ENCODE data around the gene KLHL7. TPM values are rescaled to one million over a fixed set of nuclear protein-coding genes. Genes with fewer than 3 reads are reported as not detected.
A peak's percentile ranks its signal among the peaks of the same experiment; 100 is the strongest.

KLHL7 gene
- total and polyA plus RNA-seq, 9 of the 15 experiments (the other 6 are each of a cell fraction or from before 2014, with no cell fraction given), result 4.2 to 63.1 (median 32.3) TPM

DNA sequence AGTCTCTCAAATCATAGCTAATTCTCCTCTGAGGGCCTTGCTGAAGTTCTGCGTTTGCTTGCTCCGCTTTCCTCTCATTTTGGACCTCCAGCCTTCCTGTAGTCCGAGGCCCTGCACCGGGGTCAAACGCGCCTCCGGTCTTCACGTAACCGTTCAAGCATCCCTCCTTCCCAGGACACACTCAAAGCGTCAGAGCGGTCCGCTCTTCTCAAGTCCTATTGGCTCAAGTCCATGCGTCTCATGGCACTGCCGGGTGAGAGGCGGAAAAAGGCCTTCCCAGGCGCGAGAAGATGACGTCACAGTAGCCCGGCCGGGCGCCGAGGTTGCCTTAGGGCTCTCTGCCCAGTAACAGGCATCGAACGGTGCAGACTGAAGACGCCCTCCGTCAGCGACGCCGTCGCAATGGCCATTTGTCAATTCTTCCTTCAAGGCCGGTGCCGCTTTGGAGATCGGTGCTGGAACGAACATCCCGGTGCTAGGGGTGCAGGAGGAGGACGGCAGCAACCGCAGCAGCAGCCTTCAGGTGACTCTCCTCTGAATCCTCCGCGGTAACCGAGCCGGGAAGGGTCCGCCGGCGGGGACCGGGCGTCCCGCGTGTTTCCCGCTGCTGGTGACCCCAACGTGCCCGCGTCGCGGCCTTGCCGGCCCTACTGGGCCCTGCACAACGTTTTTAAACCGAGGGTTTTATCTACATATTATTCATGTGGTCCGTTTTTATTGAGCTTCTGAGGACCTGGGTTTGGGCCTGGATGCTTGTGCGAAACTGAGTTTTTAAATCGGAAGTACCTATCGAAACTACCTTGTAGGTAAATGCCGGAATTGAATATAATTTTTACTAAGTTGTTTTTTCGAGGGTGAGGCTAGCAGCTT, 76.3 kb downstream of the KLHL7 start, which contains the start of gene NUP42 (continued):
- TF ChIP-seq, protein P1, sequence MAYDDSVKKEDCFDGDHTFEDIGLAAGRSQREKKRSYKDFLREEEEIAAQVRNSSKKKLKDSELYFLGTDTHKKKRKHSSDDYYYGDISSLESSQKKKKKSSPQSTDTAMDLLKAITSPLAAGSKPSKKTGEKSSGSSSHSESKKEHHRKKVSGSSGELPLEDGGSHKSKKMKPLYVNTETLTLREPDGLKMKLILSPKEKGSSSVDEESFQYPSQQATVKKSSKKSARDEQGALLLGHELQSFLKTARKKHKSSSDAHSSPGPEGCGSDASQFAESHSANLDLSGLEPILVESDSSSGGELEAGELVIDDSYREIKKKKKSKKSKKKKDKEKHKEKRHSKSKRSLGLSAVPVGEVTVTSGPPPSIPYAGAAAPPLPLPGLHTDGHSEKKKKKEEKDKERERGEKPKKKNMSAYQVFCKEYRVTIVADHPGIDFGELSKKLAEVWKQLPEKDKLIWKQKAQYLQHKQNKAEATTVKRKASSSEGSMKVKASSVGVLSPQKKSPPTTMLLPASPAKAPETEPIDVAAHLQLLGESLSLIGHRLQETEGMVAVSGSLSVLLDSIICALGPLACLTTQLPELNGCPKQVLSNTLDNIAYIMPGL (CRISPR knock-in tag; IDR thresholded peaks at IDR 0.05), result peak; percentile 73; the same call in 1 of the 2 replicates
- TF ChIP-seq ZBTB33 (CRISPR knock-in tag; IDR thresholded peaks at IDR 0.05) (no peak; the same call in 1 of the 2 replicates), L3MBTL2 (IDR thresholded peaks at IDR 0.05) (peak; percentile 87), GATAD2B (IDR thresholded peaks at IDR 0.05; ENCODE audit: borderline replicate concordance) (peak; percentile 62), ESRRA (IDR thresholded peaks at IDR 0.05; ENCODE audit: borderline replicate concordance, low read depth) (peak; percentile 67; the same call in 1 of the 2 replicates), ATF2 (CRISPR knock-in tag; IDR thresholded peaks at IDR 0.05) (peak; percentile 63; the same call in 1 of the 2 replicates), CBFB (CRISPR knock-in tag; IDR thresholded peaks at IDR 0.05) (peak; percentile 63; the same call in 1 of the 2 replicates), ZKSCAN3 (CRISPR knock-in tag; IDR thresholded peaks at IDR 0.05) (no peak)
- TF ChIP-seq, protein P2, sequence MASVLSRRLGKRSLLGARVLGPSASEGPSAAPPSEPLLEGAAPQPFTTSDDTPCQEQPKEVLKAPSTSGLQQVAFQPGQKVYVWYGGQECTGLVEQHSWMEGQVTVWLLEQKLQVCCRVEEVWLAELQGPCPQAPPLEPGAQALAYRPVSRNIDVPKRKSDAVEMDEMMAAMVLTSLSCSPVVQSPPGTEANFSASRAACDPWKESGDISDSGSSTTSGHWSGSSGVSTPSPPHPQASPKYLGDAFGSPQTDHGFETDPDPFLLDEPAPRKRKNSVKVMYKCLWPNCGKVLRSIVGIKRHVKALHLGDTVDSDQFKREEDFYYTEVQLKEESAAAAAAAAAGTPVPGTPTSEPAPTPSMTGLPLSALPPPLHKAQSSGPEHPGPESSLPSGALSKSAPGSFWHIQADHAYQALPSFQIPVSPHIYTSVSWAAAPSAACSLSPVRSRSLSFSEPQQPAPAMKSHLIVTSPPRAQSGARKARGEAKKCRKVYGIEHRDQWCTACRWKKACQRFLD (CRISPR knock-in tag; IDR thresholded peaks at IDR 0.05), result peak; percentile 91
- TF ChIP-seq, protein P3, sequence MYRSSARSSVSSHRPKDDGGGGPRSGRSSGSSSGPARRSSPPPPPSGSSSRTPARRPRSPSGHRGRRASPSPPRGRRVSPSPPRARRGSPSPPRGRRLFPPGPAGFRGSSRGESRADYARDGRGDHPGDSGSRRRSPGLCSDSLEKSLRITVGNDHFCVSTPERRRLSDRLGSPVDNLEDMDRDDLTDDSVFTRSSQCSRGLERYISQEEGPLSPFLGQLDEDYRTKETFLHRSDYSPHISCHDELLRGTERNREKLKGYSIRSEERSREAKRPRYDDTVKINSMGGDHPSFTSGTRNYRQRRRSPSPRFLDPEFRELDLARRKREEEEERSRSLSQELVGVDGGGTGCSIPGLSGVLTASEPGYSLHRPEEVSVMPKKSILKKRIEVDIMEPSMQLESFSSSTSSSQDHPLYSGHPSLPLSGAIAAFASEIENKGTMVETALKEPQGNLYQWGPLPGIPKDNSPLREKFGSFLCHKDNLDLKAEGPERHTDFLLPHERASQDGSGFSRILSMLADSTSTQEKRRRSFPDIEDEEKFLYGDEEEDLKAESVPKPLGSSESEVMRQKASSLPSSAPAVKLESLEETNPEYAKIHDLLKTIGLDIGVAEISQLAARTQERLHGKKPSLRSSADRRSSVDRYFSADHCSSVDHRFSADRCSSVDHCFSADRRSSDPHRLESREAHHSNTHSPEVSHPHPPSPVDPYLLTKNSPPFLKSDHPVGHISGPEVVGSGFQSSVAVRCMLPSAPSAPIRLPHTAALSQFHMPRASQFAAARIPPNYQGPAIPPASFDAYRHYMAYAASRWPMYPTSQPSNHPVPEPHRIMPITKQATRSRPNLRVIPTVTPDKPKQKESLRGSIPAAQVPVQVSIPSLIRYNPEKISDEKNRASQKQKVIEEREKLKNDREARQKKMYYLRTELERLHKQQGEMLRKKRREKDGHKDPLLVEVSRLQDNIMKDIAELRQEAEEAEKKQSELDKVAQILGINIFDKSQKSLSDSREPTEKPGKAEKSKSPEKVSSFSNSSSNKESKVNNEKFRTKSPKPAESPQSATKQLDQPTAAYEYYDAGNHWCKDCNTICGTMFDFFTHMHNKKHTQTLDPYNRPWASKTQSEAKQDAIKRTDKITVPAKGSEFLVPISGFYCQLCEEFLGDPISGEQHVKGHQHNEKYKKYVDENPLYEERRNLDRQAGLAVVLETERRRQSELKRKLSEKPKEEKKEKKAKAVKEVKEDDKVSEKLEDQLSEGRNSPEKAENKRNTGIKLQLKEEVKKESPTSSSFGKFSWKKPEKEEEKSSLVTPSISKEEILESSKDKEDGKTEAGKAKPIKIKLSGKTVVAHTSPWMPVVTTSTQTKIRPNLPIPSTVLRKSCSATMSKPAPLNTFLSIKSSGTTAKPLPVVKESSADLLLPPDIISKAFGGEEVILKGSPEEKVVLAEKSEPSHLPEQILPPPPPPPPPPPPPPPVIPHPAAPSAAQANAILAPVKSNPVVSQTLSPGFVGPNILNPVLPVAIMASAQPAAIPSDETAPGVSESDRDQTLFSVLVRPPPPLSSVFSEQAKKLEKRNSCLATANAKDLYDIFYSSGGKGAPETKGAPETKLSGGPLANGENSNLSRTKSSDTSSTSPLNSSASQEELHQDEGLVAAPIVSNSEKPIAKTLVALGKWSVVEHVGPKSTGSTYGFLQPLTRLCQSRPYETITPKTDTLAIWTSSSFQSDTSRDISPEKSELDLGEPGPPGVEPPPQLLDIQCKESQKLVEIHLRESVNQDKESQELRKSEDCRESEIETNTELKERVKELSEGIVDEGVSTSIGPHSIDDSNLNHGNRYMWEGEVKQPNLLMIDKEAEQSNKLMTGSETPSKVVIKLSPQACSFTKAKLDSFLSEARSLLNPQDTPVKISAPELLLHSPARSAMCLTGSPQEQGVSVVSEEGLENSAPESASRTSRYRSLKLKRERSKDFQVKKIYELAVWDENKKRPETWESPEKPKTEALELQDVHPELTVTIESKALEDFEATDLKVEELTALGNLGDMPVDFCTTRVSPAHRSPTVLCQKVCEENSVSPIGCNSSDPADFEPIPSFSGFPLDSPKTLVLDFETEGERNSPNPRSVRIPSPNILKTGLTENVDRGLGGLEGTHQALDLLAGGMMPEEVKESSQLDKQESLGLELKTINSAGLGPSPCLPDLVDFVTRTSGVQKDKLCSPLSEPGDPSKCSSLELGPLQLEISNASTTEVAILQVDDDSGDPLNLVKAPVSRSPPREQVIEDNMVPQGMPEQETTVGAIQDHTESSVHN (IDR thresholded peaks at IDR 0.05; ENCODE audit: borderline replicate concordance in 1 of 2, low read depth in 1 of 2), result no peak

All from K562 (cell line).